SK-N-SH (cell line): ENCODE results near the gene MYO1H. TPM values are rescaled to one million over a fixed set of nuclear protein-coding genes. Genes with fewer than 3 reads are reported as not detected.

ENCODE experiments used
- CTCF ChIA-PET: fragments of 300-600, 350-600 bp; formaldehyde crosslinking; extraction: SDS; loops from one replicate; lab custom pipeline; 2021; lab: Yijun Ruan, JAX
- POLR2A ChIA-PET: fragments of 350-600 bp; sonication (Branson Sonifier 250); formaldehyde crosslinking; extraction: SDS; loops from one replicate; lab custom pipeline; 2020; ENCODE audit warnings: antibody characterized with exemption, inconsistent platforms; lab: Yijun Ruan, JAX
- DNase-seq: peaks from one replicate; pipeline ENCODE4 v3.0.0; 2012
- H2AFZ ChIP-seq: fragments of 200-600 bp; sonication (generic); 2 replicates; pipeline ENCODE4 v1.8.1; 2016; ENCODE audit warnings: antibody characterized with exemption, mild to moderate bottlenecking, low read depth
- H3F3A ChIP-seq: fragments of 200-600 bp; sonication (generic); replicated peaks from 2 replicates; pipeline ENCODE3; 2016; ENCODE audit warnings: antibody characterized with exemption, mild to moderate bottlenecking; ENCODE audit not compliant: insufficient read depth
- H3K27ac ChIP-seq, 2 experiments: fragments of 200-500 bp in 1 of 2; fragments of 200-600 bp in 1 of 2; sonication (Bioruptor generic) in 1 of 2; sonication (generic), shearing (Covaris generic) in 1 of 2; 2 replicates each; pipeline versions ENCODE4 v1.5.1 to v1.6.1; 2014 to 2016; ENCODE audit warnings: low read depth in 2 of 2, inconsistent platforms in 1 of 2, low read length in 1 of 2, mild to moderate bottlenecking in 1 of 2, mixed read lengths in 1 of 2
- H3K27me3 ChIP-seq: fragments of 200-600 bp; sonication (generic), shearing (Covaris generic); 2 replicates; pipeline ENCODE4 v1.6.1; 2016; ENCODE audit warnings: mixed run types; ENCODE audit not compliant: insufficient read depth
- H3K36me3 ChIP-seq, 2 experiments: fragments of 200-500 bp in 1 of 2; fragments of 200-600 bp in 1 of 2; sonication (Bioruptor generic) in 1 of 2; sonication (generic) in 1 of 2; replicated peaks in 1 of 2; 2 replicates each; pipeline versions ENCODE3 to v1.5.1; 2014 to 2016; ENCODE audit warnings: low read length in 1 of 2, mild to moderate bottlenecking in 1 of 2; ENCODE audit not compliant: insufficient read depth in 2 of 2, control insufficient read depth in 1 of 2
- H3K4me1 ChIP-seq, 2 experiments: fragments of 200-500 bp in 1 of 2; fragments of 200-600 bp in 1 of 2; sonication (Bioruptor generic) in 1 of 2; sonication (generic), shearing (Covaris generic) in 1 of 2; 2 replicates each; pipeline versions ENCODE4 v1.5.1 to v1.6.1; 2014 to 2016; ENCODE audit warnings: low read depth in 1 of 2, low read length in 1 of 2, mixed run types in 1 of 2; ENCODE audit not compliant: insufficient read depth in 2 of 2, control insufficient read depth in 1 of 2
- H3K4me2 ChIP-seq: fragments of 200-600 bp; sonication (generic), shearing (Covaris generic); 2 replicates; pipeline ENCODE4 v1.6.1; 2017; ENCODE audit warnings: mixed run types
- H3K4me3 ChIP-seq, 2 experiments: fragments of 200-500 bp in 1 of 2; fragments of 200-600 bp in 1 of 2; sonication (Bioruptor generic) in 1 of 2; sonication (generic), shearing (Covaris generic) in 1 of 2; 2 replicates each; pipeline versions ENCODE4 v1.5.1 to v1.8.1; 2014 to 2016; ENCODE audit warnings: low read depth in 2 of 2, inconsistent platforms in 1 of 2, low read length in 1 of 2, mild to moderate bottlenecking in 1 of 2, mixed read lengths in 1 of 2, moderate library complexity in 1 of 2
- H3K79me2 ChIP-seq: fragments of 200-600 bp; sonication (generic); 2 replicates; pipeline ENCODE4 v1.8.1; 2017; ENCODE audit warnings: mild to moderate bottlenecking; ENCODE audit not compliant: insufficient read depth
- H3K9ac ChIP-seq: fragments of 200-600 bp; sonication (generic); 2 replicates; pipeline ENCODE4 v1.6.1; 2017; ENCODE audit warnings: mixed run types
- H3K9me2 ChIP-seq: fragments of 200-600 bp; sonication (generic); 2 replicates; pipeline ENCODE4 v1.6.1; 2017; ENCODE audit warnings: mixed run types
- H3K9me3 ChIP-seq: fragments of 200-600 bp; sonication (generic); 2 replicates; pipeline ENCODE4 v1.6.1; 2017; ENCODE audit warnings: mixed run types, mild to moderate bottlenecking, moderate library complexity
- H4K20me1 ChIP-seq: fragments of 200-600 bp; sonication (generic); 2 replicates; pipeline ENCODE4 v1.6.1; 2017; ENCODE audit warnings: mild to moderate bottlenecking, mixed run types; ENCODE audit not compliant: insufficient read depth
- CHD2 ChIP-seq: fragments of 150-350 bp; IDR thresholded peaks from 2 replicates; pipeline ENCODE4 v1.6.1; 2018; ENCODE audit warnings: low read length; ENCODE audit not compliant: partially characterized antibody
- EP300 ChIP-seq, 2 experiments: IDR thresholded peaks; 2 replicates each; pipeline versions ENCODE4 v1.4.0 to v1.6.1; 2012; ENCODE audit warnings: borderline replicate concordance in 1 of 2, low read depth in 1 of 2, low read length in 1 of 2
- MEF2A ChIP-seq: IDR thresholded peaks from 2 replicates; pipeline ENCODE4 v1.4.0; 2012; ENCODE audit warnings: low read depth, borderline replicate concordance
- NFIC ChIP-seq: IDR thresholded peaks from 2 replicates; pipeline ENCODE4 v1.4.0; 2012; ENCODE audit warnings: borderline replicate concordance
- POLR2AphosphoS5 ChIP-seq: IDR thresholded peaks from 2 replicates; pipeline ENCODE4 v1.6.1; 2012; ENCODE audit warnings: low read depth, low read length
- REST ChIP-seq: IDR thresholded peaks from 2 replicates; pipeline ENCODE4 v1.6.1; 2012; ENCODE audit warnings: mild to moderate bottlenecking, low read depth, low read length, moderate library complexity
- RXRA ChIP-seq: IDR thresholded peaks from 2 replicates; pipeline ENCODE4 v1.4.0; 2012; ENCODE audit warnings: low read depth, mild to moderate bottlenecking, borderline replicate concordance
- SMC3 ChIP-seq: IDR thresholded peaks from 2 replicates; pipeline ENCODE4 v1.6.1; 2012; ENCODE audit warnings: low read depth, low read length, improper control_type of control experiment
- TCF12 ChIP-seq: IDR thresholded peaks from 2 replicates; pipeline ENCODE4 v1.4.0; 2012
- TEAD4 ChIP-seq: IDR thresholded peaks from 2 replicates; pipeline ENCODE4 v1.4.0; 2012; ENCODE audit warnings: mild to moderate bottlenecking, borderline replicate concordance; ENCODE audit not compliant: insufficient read depth
- YY1 ChIP-seq: IDR thresholded peaks from 2 replicates; pipeline ENCODE4 v1.4.0; 2012; ENCODE audit warnings: low read depth, mild to moderate bottlenecking
- polyA plus RNA-seq, 3 experiments: library from polyadenylated mRNA; depleted of rRNA; stranded (reverse); fragments of >200 nt; gene quantifications; 2 replicates each; pipeline ENCODE4 v1.2.3, GENCODE V29; 2012
- TF ChIP-seq, protein P1 (sequence below): IDR thresholded peaks from 2 replicates; pipeline ENCODE4; 2012
- TF ChIP-seq, protein P2 (sequence below): IDR thresholded peaks from 2 replicates; pipeline ENCODE4 v1.4.0; 2012; ENCODE audit warnings: low read depth
- TF ChIP-seq, protein P3 (sequence below): fragments of 150-350 bp; IDR thresholded peaks from 2 replicates; pipeline ENCODE4 v1.6.1; 2016; ENCODE audit warnings: mild to moderate bottlenecking, low read depth, low read length

Gene MYO1H
- polyA plus RNA-seq, 1 of the 3 experiments (the other 2 are of a cell fraction), result not detected

DNA sequence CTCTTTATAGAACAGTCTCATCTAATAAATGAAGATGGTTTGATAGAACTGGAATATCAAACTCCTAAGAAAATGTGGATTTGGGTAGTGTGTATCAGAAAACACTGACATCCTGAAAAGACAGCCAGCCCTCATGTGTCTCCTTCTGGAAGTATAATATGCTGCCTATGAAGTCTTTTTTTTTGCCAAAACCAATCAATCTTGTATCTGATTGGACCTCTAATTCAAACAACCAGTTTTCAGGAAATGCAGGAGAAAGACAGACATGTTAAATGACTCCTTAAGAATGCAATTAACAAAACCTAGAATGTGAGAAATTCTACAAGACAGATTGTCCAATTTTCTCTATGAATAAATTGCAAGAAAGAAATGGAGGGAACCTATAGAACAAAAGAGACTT is 34.3 kb downstream of the MYO1H start:
- no peak overlapping the region for H3K4me3 ChIP-seq
- CTCF ChIA-PET, result interaction anchor here (4.2 to 7.4 kb wide), 3 partner anchors 11 to 270 kb away, joined by 15 to 127 read pairs (median 43); no protein-coding TSS in a partner anchor

More for the DNA sequence above, 34.3 kb downstream of the MYO1H start:
- Histone ChIP-seq H3K36me3 (no peaks in the 10 kb centered on the region), H3K4me2 (no peak overlapping the region), H3K4me1 (no peaks in the 10 kb centered on the region), H3K9ac (no peak overlapping the region), H3F3A (no peaks in the 10 kb centered on the region), H3K27me3 (peaks cover 6% of the 10 kb centered on the region; the same call in 1 of the 2 replicates), H3K27ac (no peak overlapping the region), H4K20me1 (no peaks in the 10 kb centered on the region), H3K9me3 (no peaks in the 10 kb centered on the region), H3K9me2 (no peaks in the 10 kb centered on the region), H3K79me2 (no peaks in the 10 kb centered on the region), H2AFZ (no peak overlapping the region)
- no peak for DNase-seq
- POLR2A ChIA-PET, result no interaction called here
- TF ChIP-seq, protein P1, sequence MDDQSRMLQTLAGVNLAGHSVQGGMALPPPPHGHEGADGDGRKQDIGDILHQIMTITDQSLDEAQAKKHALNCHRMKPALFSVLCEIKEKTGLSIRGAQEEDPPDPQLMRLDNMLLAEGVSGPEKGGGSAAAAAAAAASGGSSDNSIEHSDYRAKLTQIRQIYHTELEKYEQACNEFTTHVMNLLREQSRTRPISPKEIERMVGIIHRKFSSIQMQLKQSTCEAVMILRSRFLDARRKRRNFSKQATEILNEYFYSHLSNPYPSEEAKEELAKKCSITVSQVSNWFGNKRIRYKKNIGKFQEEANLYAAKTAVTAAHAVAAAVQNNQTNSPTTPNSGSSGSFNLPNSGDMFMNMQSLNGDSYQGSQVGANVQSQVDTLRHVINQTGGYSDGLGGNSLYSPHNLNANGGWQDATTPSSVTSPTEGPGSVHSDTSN, result no peak
- no peak for TF ChIP-seq CHD2
- TF ChIP-seq REST, result no peak
- TF ChIP-seq, protein P2, sequence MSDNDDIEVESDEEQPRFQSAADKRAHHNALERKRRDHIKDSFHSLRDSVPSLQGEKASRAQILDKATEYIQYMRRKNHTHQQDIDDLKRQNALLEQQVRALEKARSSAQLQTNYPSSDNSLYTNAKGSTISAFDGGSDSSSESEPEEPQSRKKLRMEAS, result no peak
- TF ChIP-seq TCF12, result no peak
- no peak for TF ChIP-seq EP300 (IDR thresholded peaks at IDR 0.05; ENCODE audit: borderline replicate concordance in 1 of 2, low read depth in 1 of 2, low read length in 1 of 2)
- TF ChIP-seq MEF2A, result no peak
- no peak for TF ChIP-seq SMC3
- TF ChIP-seq RXRA, result no peak
- no peak for TF ChIP-seq TEAD4
- no peak for TF ChIP-seq NFIC
- TF ChIP-seq YY1, result no peak
- TF ChIP-seq, protein P3, sequence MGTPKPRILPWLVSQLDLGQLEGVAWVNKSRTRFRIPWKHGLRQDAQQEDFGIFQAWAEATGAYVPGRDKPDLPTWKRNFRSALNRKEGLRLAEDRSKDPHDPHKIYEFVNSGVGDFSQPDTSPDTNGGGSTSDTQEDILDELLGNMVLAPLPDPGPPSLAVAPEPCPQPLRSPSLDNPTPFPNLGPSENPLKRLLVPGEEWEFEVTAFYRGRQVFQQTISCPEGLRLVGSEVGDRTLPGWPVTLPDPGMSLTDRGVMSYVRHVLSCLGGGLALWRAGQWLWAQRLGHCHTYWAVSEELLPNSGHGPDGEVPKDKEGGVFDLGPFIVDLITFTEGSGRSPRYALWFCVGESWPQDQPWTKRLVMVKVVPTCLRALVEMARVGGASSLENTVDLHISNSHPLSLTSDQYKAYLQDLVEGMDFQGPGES, result no peak
- no peak for TF ChIP-seq POLR2AphosphoS5
